Measurements from ENCODE around the gene RPS18.

Gene RPS18

DNA sequence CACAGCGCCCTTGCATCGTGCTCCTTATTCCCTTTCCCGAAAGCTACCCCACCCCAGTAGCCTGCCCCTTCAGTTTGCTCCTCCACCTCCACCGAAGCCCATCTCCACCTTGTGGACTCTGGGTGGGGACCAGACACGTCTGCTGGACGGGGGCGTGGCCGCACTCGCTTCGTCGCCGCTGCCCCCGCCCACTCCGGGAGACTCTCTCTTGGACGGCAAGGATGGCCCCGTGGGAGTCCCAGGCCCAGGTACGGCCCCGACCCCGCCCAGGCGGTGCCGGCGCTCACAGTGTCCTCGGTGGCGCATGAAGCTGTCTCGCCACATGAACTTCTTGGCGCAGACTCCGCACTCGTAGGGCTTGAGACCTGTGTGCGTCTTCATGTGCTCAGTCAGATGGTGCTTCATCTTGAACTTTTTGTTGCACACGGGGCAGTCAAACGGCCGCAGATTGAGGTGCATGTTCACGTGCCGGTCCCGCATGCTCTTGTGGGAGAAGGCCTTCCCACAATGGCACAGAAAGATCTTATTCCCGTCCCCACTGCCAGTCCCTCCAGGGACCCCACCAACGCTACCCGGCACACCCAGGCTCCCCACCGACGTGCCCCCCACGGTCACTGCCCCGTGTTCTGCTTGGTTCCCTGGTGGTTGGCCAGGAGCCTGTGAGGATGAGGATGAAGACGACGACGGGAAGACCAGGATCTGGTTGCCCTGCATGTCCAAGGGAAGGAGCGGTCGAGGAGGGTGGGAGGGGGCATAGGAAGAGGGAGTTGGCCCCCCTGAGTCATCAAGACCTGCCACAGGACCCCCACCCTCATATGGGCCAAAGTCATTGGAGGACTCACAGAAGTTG, 43.3 kb downstream of the RPS18 start:
- DNase-seq (ENCODE audit: low spot score): no peak

DNA sequence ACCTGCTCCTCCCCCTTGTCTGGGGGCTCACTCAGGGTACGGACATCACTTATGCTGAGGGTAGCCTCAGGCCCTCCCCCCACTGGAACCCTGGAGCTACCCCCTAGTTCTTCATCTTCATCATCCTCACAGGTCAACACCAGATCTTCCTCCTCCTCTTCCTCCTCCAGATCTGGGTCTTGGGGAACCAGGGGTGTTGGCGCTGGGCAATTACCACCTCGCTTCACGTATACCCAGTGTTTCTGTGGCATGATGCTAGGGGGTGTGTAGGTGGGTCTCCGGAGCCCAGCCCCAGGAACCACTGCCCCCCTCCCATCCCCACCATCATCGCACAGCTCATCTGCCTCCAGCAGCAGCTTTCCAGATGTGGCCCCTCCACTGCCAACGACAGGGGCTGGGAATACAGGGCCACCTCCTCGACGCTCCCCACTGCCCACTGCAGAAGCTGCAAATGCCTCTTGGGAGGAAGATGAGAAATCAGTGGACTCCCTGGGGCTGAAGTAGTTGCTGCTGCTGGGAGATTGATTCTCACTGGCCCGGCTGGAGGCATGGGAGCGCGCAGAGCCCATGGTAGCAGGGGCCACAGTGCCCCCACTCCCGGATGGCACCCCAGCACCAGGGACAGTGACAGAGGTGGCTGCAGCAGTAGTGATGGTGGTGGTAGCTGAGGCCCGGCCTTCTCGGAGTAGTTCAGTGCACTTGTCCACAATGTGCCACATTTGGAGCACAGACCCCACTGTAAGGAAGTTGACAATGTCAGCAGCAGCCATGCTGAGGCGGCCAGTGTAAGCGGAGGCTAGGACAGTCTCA, 44.1 kb downstream of the RPS18 start:
- DNase-seq (ENCODE audit: low spot score): no peak

- DNase-seq (ENCODE audit: low spot score): no peak
Measured at GRCh38 chr6:33316603-33317418, 44.9 kb downstream of the RPS18 start.

DNA sequence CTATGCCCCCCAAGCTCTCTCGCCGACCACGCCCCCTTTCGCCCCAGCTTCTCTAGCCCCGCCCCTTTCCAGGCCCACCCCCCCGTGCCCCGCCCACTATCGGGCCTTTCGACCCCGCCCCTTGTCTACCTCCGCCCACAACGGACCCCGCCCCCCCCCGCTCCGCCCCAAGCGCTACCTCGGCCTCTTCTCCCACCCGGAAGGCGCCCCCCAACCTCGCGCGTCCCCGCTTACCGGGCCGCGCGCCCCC, 45.5 kb downstream of the RPS18 start:
- no peak for DNase-seq (ENCODE audit: low spot score)

DNA sequence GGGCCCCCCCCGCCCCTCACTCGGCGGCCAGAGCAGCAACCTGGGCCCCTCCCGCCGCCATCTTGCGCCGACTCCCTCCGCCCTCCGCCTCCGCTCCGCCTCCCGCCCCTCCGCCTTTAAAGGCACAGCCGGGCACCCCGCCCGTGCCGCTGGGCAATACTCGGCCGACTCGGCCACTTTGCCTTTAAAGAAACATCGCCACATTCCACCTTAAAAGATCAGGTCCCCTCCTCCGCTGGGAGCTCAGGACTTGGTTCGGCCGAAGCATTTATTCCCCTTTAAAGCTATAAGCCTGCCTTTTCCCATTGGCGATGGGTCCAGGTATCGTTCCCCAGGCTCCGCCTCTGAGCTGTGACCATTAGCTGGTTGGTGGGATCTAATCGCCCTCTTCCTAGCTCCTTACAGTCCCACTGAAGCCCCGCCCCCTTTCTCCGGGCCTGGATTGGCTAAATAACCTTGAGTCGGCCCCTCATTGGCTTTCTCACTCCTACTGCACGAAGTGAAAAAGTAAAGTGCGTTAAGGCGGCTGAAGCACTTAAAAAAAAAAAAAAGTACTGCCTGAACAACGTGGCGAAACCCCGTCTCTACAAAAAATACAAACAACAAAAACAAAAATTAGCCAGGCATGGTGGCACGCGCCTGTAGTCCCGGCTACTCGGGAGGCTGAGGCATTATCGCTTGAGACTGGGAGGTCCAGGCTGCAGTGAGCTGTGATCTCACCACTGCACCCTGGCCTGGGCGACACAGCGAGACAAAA, 46.0 kb downstream of the RPS18 start, which contains the start of gene ZBTB22:
TSS of gene ZBTB22 (minus strand) at position 76 of the 757 bp plus-strand sequence. CDS start 828 bp downstream, outside the sequence.
- peak; percentile 99 for DNase-seq (ENCODE audit: low spot score)

DNA sequence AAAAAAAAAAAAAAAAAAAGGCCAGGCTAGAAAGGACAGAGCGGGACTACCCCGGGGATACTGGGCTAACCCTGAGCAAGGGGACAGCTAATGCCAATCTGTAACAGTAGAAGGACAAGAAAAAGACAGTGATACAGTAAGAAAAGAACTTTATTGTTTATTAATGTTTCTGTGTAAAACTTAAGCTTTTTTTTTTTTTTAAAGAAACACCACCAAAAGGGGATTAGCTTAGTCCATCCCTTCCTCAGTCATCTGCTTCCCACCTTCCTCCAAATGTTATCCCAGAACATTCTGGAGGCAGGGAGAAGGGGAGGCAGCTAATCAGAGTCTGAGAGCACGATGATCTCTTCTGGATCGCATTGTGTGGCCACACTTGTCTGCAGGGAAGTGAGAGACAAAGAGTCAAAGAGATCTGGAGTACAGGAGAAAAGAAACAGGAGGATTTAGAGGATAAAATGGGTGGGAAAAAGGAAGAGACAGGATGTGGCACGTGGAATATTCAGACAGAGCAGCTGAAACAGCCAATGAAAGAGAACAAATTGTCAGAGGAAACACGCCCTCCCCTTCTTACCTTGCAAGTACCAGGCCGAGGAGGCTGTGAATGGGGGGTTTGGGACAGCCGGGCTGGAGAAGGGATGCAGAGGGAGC, 46.7 kb downstream of the RPS18 start:
- DNase-seq (ENCODE audit: low spot score): no peak

DNA sequence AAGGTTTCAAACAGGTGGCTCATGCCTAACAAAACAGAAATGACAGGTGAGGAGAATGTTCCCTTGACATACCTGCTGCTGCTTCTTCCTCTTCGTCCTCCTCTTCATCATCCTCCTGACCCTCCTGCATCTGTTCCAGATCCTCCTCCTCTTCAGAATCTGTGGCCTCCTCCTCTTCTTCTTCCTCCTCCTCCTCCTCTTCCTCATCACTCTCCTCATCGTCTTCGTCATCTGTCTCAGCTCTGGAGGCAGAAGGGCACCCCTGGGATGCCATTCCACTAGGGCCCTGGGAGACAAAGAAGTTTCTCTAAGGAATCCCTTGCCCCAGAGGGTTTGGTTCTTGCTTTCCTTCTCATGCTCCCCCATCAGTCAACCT, 48.1 kb downstream of the RPS18 start:
- no peak for DNase-seq (ENCODE audit: low spot score)

- DNase-seq (ENCODE audit: low spot score): no peak
Measured at GRCh38 chr6:33320315-33321181, 48.7 kb downstream of the RPS18 start.

- DNase-seq (ENCODE audit: low spot score): no peak
Measured at GRCh38 chr6:33321227-33321626, 49.4 kb downstream of the RPS18 start.

DNA sequence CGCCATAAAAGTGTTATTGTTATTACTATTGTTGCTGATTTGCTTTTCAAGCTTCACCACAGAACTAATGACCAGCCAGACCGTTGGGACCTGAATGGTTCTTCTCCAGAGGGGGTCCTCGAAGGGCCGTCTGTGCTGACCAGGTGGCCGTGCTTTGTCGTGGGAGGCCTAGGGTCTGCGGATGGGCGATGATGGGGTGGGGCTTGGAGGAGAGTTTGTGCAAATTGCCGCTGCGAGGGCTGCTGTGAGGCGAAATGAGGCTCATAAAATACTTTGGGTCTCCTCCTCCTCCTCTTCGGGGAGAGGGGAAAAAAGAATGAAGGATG, 51.7 kb downstream of the RPS18 start:
- no peak for DNase-seq (ENCODE audit: low spot score)

GRCh38 chr6:33324125-33324524, 52.2 kb downstream of the RPS18 start:
- DNase-seq (ENCODE audit: low spot score): no peak

Measured in SK-N-DZ (cell line).